Measurements from ENCODE around the gene DDX31. TPM values are rescaled to one million over a fixed set of nuclear protein-coding genes. Genes with fewer than 3 reads are reported as not detected.

The DDX31 gene
- total and polyA plus RNA-seq, 9 of the 15 experiments (the other 6 are each of a cell fraction or from before 2014, with no cell fraction given): 11.9 to 24.6 (median 22.2) TPM

DNA sequence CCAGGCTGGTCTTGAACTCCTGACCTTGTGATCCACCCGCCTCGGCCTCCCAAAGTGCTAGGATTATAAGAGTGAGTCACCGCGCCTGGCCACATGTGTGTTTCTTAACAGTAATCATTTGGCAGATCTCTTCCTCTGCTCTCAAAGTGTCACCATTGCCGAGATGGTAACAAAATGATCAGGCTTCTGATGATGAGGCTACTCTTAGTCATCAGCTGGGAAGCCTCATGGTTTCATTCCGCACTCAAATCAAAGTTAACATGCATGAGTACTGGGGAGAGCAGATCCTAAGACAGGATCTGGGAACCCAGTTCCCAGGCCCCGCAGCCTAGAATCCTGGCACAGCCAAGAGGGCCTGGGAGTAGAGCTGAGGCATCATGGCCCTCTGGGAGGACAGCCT is 60.0 kb downstream of the DDX31 start:
- DNase-seq (ENCODE audit: extremely low read depth in 1 of 4, low spot score in 3 of 4) (peak in 1 of 4 experiments; percentile 6), FAIRE-seq (no peak)
- intact Hi-C loops (cut with micrococcal nuclease): no loop called here
- TF ChIP-seq FOSL1 (tag; conservative IDR thresholded peaks at IDR 0.05) (peak; percentile 94), CHD1 (IDR thresholded peaks at IDR 0.05; ENCODE audit: low read length) (no peak), ZSCAN32 (CRISPR knock-in tag; IDR thresholded peaks at IDR 0.05) (no peak), ZNF584 (CRISPR knock-in tag; IDR thresholded peaks at IDR 0.05; ENCODE audit: low read depth) (no peak), MTA1 (IDR thresholded peaks at IDR 0.05; ENCODE audit: borderline replicate concordance) (no peak), KLF6 (CRISPR knock-in tag; IDR thresholded peaks at IDR 0.05; ENCODE audit: borderline replicate concordance) (no peak)
- TF ChIP-seq, protein P1, sequence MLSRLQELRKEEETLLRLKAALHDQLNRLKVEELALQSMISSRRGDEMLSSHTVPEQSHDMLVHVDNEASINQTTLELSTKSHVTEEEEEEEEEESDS (CRISPR knock-in tag; IDR thresholded peaks at IDR 0.05): no peak
- TF ChIP-seq, protein P2, sequence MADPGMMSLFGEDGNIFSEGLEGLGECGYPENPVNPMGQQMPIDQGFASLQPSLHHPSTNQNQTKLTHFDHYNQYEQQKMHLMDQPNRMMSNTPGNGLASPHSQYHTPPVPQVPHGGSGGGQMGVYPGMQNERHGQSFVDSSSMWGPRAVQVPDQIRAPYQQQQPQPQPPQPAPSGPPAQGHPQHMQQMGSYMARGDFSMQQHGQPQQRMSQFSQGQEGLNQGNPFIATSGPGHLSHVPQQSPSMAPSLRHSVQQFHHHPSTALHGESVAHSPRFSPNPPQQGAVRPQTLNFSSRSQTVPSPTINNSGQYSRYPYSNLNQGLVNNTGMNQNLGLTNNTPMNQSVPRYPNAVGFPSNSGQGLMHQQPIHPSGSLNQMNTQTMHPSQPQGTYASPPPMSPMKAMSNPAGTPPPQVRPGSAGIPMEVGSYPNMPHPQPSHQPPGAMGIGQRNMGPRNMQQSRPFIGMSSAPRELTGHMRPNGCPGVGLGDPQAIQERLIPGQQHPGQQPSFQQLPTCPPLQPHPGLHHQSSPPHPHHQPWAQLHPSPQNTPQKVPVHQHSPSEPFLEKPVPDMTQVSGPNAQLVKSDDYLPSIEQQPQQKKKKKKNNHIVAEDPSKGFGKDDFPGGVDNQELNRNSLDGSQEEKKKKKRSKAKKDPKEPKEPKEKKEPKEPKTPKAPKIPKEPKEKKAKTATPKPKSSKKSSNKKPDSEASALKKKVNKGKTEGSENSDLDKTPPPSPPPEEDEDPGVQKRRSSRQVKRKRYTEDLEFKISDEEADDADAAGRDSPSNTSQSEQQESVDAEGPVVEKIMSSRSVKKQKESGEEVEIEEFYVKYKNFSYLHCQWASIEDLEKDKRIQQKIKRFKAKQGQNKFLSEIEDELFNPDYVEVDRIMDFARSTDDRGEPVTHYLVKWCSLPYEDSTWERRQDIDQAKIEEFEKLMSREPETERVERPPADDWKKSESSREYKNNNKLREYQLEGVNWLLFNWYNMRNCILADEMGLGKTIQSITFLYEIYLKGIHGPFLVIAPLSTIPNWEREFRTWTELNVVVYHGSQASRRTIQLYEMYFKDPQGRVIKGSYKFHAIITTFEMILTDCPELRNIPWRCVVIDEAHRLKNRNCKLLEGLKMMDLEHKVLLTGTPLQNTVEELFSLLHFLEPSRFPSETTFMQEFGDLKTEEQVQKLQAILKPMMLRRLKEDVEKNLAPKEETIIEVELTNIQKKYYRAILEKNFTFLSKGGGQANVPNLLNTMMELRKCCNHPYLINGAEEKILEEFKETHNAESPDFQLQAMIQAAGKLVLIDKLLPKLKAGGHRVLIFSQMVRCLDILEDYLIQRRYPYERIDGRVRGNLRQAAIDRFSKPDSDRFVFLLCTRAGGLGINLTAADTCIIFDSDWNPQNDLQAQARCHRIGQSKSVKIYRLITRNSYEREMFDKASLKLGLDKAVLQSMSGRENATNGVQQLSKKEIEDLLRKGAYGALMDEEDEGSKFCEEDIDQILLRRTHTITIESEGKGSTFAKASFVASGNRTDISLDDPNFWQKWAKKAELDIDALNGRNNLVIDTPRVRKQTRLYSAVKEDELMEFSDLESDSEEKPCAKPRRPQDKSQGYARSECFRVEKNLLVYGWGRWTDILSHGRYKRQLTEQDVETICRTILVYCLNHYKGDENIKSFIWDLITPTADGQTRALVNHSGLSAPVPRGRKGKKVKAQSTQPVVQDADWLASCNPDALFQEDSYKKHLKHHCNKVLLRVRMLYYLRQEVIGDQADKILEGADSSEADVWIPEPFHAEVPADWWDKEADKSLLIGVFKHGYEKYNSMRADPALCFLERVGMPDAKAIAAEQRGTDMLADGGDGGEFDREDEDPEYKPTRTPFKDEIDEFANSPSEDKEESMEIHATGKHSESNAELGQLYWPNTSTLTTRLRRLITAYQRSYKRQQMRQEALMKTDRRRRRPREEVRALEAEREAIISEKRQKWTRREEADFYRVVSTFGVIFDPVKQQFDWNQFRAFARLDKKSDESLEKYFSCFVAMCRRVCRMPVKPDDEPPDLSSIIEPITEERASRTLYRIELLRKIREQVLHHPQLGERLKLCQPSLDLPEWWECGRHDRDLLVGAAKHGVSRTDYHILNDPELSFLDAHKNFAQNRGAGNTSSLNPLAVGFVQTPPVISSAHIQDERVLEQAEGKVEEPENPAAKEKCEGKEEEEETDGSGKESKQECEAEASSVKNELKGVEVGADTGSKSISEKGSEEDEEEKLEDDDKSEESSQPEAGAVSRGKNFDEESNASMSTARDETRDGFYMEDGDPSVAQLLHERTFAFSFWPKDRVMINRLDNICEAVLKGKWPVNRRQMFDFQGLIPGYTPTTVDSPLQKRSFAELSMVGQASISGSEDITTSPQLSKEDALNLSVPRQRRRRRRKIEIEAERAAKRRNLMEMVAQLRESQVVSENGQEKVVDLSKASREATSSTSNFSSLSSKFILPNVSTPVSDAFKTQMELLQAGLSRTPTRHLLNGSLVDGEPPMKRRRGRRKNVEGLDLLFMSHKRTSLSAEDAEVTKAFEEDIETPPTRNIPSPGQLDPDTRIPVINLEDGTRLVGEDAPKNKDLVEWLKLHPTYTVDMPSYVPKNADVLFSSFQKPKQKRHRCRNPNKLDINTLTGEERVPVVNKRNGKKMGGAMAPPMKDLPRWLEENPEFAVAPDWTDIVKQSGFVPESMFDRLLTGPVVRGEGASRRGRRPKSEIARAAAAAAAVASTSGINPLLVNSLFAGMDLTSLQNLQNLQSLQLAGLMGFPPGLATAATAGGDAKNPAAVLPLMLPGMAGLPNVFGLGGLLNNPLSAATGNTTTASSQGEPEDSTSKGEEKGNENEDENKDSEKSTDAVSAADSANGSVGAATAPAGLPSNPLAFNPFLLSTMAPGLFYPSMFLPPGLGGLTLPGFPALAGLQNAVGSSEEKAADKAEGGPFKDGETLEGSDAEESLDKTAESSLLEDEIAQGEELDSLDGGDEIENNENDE (IDR thresholded peaks at IDR 0.05; ENCODE audit: low read depth, low read length): no peak
- TF ChIP-seq, protein P3, sequence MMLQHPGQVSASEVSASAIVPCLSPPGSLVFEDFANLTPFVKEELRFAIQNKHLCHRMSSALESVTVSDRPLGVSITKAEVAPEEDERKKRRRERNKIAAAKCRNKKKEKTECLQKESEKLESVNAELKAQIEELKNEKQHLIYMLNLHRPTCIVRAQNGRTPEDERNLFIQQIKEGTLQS (IDR thresholded peaks at IDR 0.05): peak; percentile 34; the same call in 1 of the 2 replicates
- TF ChIP-seq, protein P3 (CRISPR knock-in tag; conservative IDR thresholded peaks at IDR 0.05): no peak

More for the DNA sequence above, 60.0 kb downstream of the DDX31 start:
- H3K36me3 ChIP-seq (ENCODE audit: control insufficient read depth, insufficient read depth, low read length): peaks cover 85% of the 10 kb centered on the region
- H3K9me3 ChIP-seq (replicated peaks; ENCODE audit: control insufficient read depth, insufficient read depth, low read depth, low read length): no peaks in the 10 kb centered on the region
- ATAC-seq: no peak
- no peaks in the 10 kb centered on the region for H3K79me2 ChIP-seq (ENCODE audit: control insufficient read depth, insufficient read depth, low read length)
- no TSS peak for BruUV-seq (replicated peaks)
- H4K20me1 ChIP-seq (replicated peaks; ENCODE audit: control insufficient read depth, insufficient read depth, low read length): no peaks in the 10 kb centered on the region; the same call in 1 of the 2 replicates
- no peaks in the 10 kb centered on the region for H3K9me1 ChIP-seq (ENCODE audit: control insufficient read depth, insufficient read depth, low read length)
- ChIA-PET CTCF (ENCODE audit: low intra/inter-chr PET ratio) (no interaction called here), POLR2A (no interaction called here)
- H3K27me3 ChIP-seq (ENCODE audit: control insufficient read depth in 2 of 2, insufficient read depth in 2 of 2, low read length in 2 of 2): no peaks in the 10 kb centered on the region
- no peak overlapping the region for H3K27ac ChIP-seq (ENCODE audit: extremely low read depth, low read depth, low read length)
- no peak overlapping the region for H3K4me3 ChIP-seq
- 74% methylated on average over 7 of the region's 7 CpGs for WGBS (ENCODE audit: insufficient coverage, low coverage, missing lambda C conversion rate)
- H2AFZ ChIP-seq (ENCODE audit: low read depth, low read length): no peak overlapping the region
- no peak overlapping the region for H3K4me2 ChIP-seq (ENCODE audit: insufficient read depth, low read length)
- no peaks in the 10 kb centered on the region for H3K4me1 ChIP-seq (replicated peaks in 1 of 2; ENCODE audit: control insufficient read depth in 2 of 2, insufficient read depth in 2 of 2, low read length in 2 of 2)
- in situ Hi-C loops (cut with MboI): no loop called here
- H3K9ac ChIP-seq (ENCODE audit: insufficient read depth in 1 of 2, low read depth in 2 of 2, low read length in 2 of 2): no peak overlapping the region
